Measurements from ENCODE around the gene MYLK.

Gene MYLK

GRCh38 chr3:123791898-123792297 is 92.2 kb downstream of the MYLK start:
- no peak for DNase-seq

GRCh38 chr3:123791417-123791816 is 92.7 kb downstream of the MYLK start:
- DNase-seq: no peak

GRCh38 chr3:123791073-123791370 is 93.1 kb downstream of the MYLK start:
- DNase-seq: no peak

GRCh38 chr3:123790254-123791072 is 93.7 kb downstream of the MYLK start:
- DNase-seq: no peak

- no peak for DNase-seq
Measured at GRCh38 chr3:123789760-123790159, 94.4 kb downstream of the MYLK start.

GRCh38 chr3:123789160-123789559 is 95.0 kb downstream of the MYLK start:
- no peak for DNase-seq

GRCh38 chr3:123788710-123789109 is 95.4 kb downstream of the MYLK start:
- DNase-seq: no peak

- no peak for DNase-seq
Measured at GRCh38 chr3:123787133-123787532, 97.0 kb downstream of the MYLK start.

GRCh38 chr3:123785602-123786001 is 98.5 kb downstream of the MYLK start:
- DNase-seq: no peak

- no peak for DNase-seq
Measured at GRCh38 chr3:123783811-123784210, 100.3 kb downstream of the MYLK start.

GRCh38 chr3:123783050-123783689 is 101.0 kb downstream of the MYLK start:
- no peak for DNase-seq

GRCh38 chr3:123782488-123782887 is 101.6 kb downstream of the MYLK start:
- DNase-seq: no peak

- DNase-seq: no peak
Measured at GRCh38 chr3:123781571-123782275, 102.4 kb downstream of the MYLK start.

GRCh38 chr3:123781138-123781537 is 103.0 kb downstream of the MYLK start:
- no peak for DNase-seq

GRCh38 chr3:123780656-123781055 is 103.5 kb downstream of the MYLK start:
- DNase-seq: no peak

GRCh38 chr3:123779655-123780231 is 104.4 kb downstream of the MYLK start:
- no peak for DNase-seq

- DNase-seq: no peak
Measured at GRCh38 chr3:123778991-123779622, 105.0 kb downstream of the MYLK start.

GRCh38 chr3:123778525-123778924 is 105.6 kb downstream of the MYLK start:
- DNase-seq: no peak

GRCh38 chr3:123776071-123776782 is 107.9 kb downstream of the MYLK start:
- DNase-seq: no peak

- no peak for DNase-seq
Measured at GRCh38 chr3:123774474-123774873, 109.7 kb downstream of the MYLK start.

GRCh38 chr3:123773681-123774431 is 110.3 kb downstream of the MYLK start:
- DNase-seq: no peak

GRCh38 chr3:123769356-123769743 is 114.8 kb downstream of the MYLK start:
- no peak for DNase-seq
